ENCODE results near the gene BLOC1S3.

- no peak for TF ChIP-seq POLR2A (IDR thresholded peaks at IDR 0.05; ENCODE audit: low read length)
- TF ChIP-seq NFE2L2 (conservative IDR thresholded peaks at IDR 0.05; ENCODE audit: low read length) = no peak
- TF ChIP-seq CTCF (IDR thresholded peaks at IDR 0.05) = no peak
- no peak for TF ChIP-seq EP300 (IDR thresholded peaks at IDR 0.05)
- no peak for TF ChIP-seq ESRRA (IDR thresholded peaks at IDR 0.05; ENCODE audit: borderline replicate concordance, low read length)
- no peak for TF ChIP-seq HDAC2 (IDR thresholded peaks at IDR 0.05)
- TF ChIP-seq RCOR1 (IDR thresholded peaks at IDR 0.05; ENCODE audit: low read depth, low read length) = no peak
- no peak for TF ChIP-seq CHD4 (IDR thresholded peaks at IDR 0.05; ENCODE audit: borderline replicate concordance)
- TF ChIP-seq CBX8 (IDR thresholded peaks at IDR 0.05) = no peak
- no peak for TF ChIP-seq RFX5 (IDR thresholded peaks at IDR 0.05)
- TF ChIP-seq, protein P1, sequence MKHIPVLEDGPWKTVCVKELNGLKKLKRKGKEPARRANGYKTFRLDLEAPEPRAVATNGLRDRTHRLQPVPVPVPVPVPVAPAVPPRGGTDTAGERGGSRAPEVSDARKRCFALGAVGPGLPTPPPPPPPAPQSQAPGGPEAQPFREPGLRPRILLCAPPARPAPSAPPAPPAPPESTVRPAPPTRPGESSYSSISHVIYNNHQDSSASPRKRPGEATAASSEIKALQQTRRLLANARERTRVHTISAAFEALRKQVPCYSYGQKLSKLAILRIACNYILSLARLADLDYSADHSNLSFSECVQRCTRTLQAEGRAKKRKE (CRISPR knock-in tag; IDR thresholded peaks at IDR 0.05; ENCODE audit: low read depth) = no peak
- TF ChIP-seq USF2 (IDR thresholded peaks at IDR 0.05) = no peak
- no peak for TF ChIP-seq BCL3 (IDR thresholded peaks at IDR 0.05)
Measured at GRCh38 chr19:45173816-45174215, 4.8 kb upstream of the BLOC1S3 start.

Measured in A549 (cell line).